GM12892 (cell line): Measurements from ENCODE around the gene OR4F6.

Source experiments
- POLR2A ChIP-seq: IDR thresholded peaks from 2 replicates; pipeline ENCODE4 v1.6.1; 2011; ENCODE audit warnings: low read depth, low read length, control low read depth
- POLR2AphosphoS5 ChIP-seq: IDR thresholded peaks from 2 replicates; pipeline ENCODE4 v1.6.1; 2011; ENCODE audit warnings: low read depth, low read length, control low read depth

GRCh38 chr15:101803209-101803608 lies at the start of gene OR4F6:
- TF ChIP-seq POLR2A (no peak), POLR2AphosphoS5 (no peak)
